SK-N-SH (cell line): ENCODE measurements around the gene DHRSX. TPM values are rescaled to one million over a fixed set of nuclear protein-coding genes. Genes with fewer than 3 reads are reported as not detected.

ENCODE experiments used
- CTCF ChIA-PET: fragments of 300-600, 350-600 bp; formaldehyde crosslinking; extraction: SDS; loops from one replicate; lab custom pipeline; 2021; lab: Yijun Ruan, JAX
- POLR2A ChIA-PET: fragments of 350-600 bp; sonication (Branson Sonifier 250); formaldehyde crosslinking; extraction: SDS; loops from one replicate; lab custom pipeline; 2020; ENCODE audit warnings: antibody characterized with exemption, inconsistent platforms; lab: Yijun Ruan, JAX
- DNase-seq: peaks from one replicate; pipeline ENCODE4 v3.0.0; 2012
- H2AFZ ChIP-seq: fragments of 200-600 bp; sonication (generic); 2 replicates; pipeline ENCODE4 v1.8.1; 2016; ENCODE audit warnings: antibody characterized with exemption, mild to moderate bottlenecking, low read depth
- H3F3A ChIP-seq: fragments of 200-600 bp; sonication (generic); replicated peaks from 2 replicates; pipeline ENCODE3; 2016; ENCODE audit warnings: antibody characterized with exemption, mild to moderate bottlenecking; ENCODE audit not compliant: insufficient read depth
- H3K27ac ChIP-seq, 2 experiments: fragments of 200-500 bp in 1 of 2; fragments of 200-600 bp in 1 of 2; sonication (Bioruptor generic) in 1 of 2; sonication (generic), shearing (Covaris generic) in 1 of 2; 2 replicates each; pipeline versions ENCODE4 v1.5.1 to v1.6.1; 2014 to 2016; ENCODE audit warnings: low read depth in 2 of 2, inconsistent platforms in 1 of 2, low read length in 1 of 2, mild to moderate bottlenecking in 1 of 2, mixed read lengths in 1 of 2
- H3K27me3 ChIP-seq: fragments of 200-600 bp; sonication (generic), shearing (Covaris generic); 2 replicates; pipeline ENCODE4 v1.6.1; 2016; ENCODE audit warnings: mixed run types; ENCODE audit not compliant: insufficient read depth
- H3K36me3 ChIP-seq, 2 experiments: fragments of 200-500 bp in 1 of 2; fragments of 200-600 bp in 1 of 2; sonication (Bioruptor generic) in 1 of 2; sonication (generic) in 1 of 2; replicated peaks in 1 of 2; 2 replicates each; pipeline versions ENCODE3 to v1.5.1; 2014 to 2016; ENCODE audit warnings: low read length in 1 of 2, mild to moderate bottlenecking in 1 of 2; ENCODE audit not compliant: insufficient read depth in 2 of 2, control insufficient read depth in 1 of 2
- H3K4me1 ChIP-seq, 2 experiments: fragments of 200-500 bp in 1 of 2; fragments of 200-600 bp in 1 of 2; sonication (Bioruptor generic) in 1 of 2; sonication (generic), shearing (Covaris generic) in 1 of 2; 2 replicates each; pipeline versions ENCODE4 v1.5.1 to v1.6.1; 2014 to 2016; ENCODE audit warnings: low read depth in 1 of 2, low read length in 1 of 2, mixed run types in 1 of 2; ENCODE audit not compliant: insufficient read depth in 2 of 2, control insufficient read depth in 1 of 2
- H3K4me2 ChIP-seq: fragments of 200-600 bp; sonication (generic), shearing (Covaris generic); 2 replicates; pipeline ENCODE4 v1.6.1; 2017; ENCODE audit warnings: mixed run types
- H3K4me3 ChIP-seq, 2 experiments: fragments of 200-500 bp in 1 of 2; fragments of 200-600 bp in 1 of 2; sonication (Bioruptor generic) in 1 of 2; sonication (generic), shearing (Covaris generic) in 1 of 2; 2 replicates each; pipeline versions ENCODE4 v1.5.1 to v1.8.1; 2014 to 2016; ENCODE audit warnings: low read depth in 2 of 2, inconsistent platforms in 1 of 2, low read length in 1 of 2, mild to moderate bottlenecking in 1 of 2, mixed read lengths in 1 of 2, moderate library complexity in 1 of 2
- H3K79me2 ChIP-seq: fragments of 200-600 bp; sonication (generic); 2 replicates; pipeline ENCODE4 v1.8.1; 2017; ENCODE audit warnings: mild to moderate bottlenecking; ENCODE audit not compliant: insufficient read depth
- H3K9ac ChIP-seq: fragments of 200-600 bp; sonication (generic); 2 replicates; pipeline ENCODE4 v1.6.1; 2017; ENCODE audit warnings: mixed run types
- H3K9me2 ChIP-seq: fragments of 200-600 bp; sonication (generic); 2 replicates; pipeline ENCODE4 v1.6.1; 2017; ENCODE audit warnings: mixed run types
- H3K9me3 ChIP-seq: fragments of 200-600 bp; sonication (generic); 2 replicates; pipeline ENCODE4 v1.6.1; 2017; ENCODE audit warnings: mixed run types, mild to moderate bottlenecking, moderate library complexity
- H4K20me1 ChIP-seq: fragments of 200-600 bp; sonication (generic); 2 replicates; pipeline ENCODE4 v1.6.1; 2017; ENCODE audit warnings: mild to moderate bottlenecking, mixed run types; ENCODE audit not compliant: insufficient read depth
- CHD2 ChIP-seq: fragments of 150-350 bp; IDR thresholded peaks from 2 replicates; pipeline ENCODE4 v1.6.1; 2018; ENCODE audit warnings: low read length; ENCODE audit not compliant: partially characterized antibody
- ELF1 ChIP-seq: IDR thresholded peaks from 2 replicates; pipeline ENCODE4 v1.4.0; 2012
- FOXJ3 ChIP-seq: sonication (generic); formaldehyde crosslinking; IDR thresholded peaks from 2 replicates; pipeline ENCODE4 v1.5.1; 2020; ENCODE audit warnings: mild to moderate bottlenecking, missing genetic modification reagents
- GATA2 ChIP-seq: sonication (generic); formaldehyde crosslinking; IDR thresholded peaks from 2 replicates; pipeline ENCODE4 v1.5.0; 2020; ENCODE audit warnings: mild to moderate bottlenecking, missing genetic modification reagents
- JUND ChIP-seq: IDR thresholded peaks from 2 replicates; pipeline ENCODE4 v1.4.0; 2012
- MAX ChIP-seq: IDR thresholded peaks from 2 replicates; pipeline ENCODE4 v1.4.0; 2012; ENCODE audit warnings: low read depth
- MEF2A ChIP-seq: IDR thresholded peaks from 2 replicates; pipeline ENCODE4 v1.4.0; 2012; ENCODE audit warnings: low read depth, borderline replicate concordance
- MXI1 ChIP-seq: IDR thresholded peaks from 2 replicates; pipeline ENCODE4 v1.6.1; 2012; ENCODE audit warnings: mild to moderate bottlenecking, low read depth, low read length, improper control_type of control experiment
- NFIC ChIP-seq: IDR thresholded peaks from 2 replicates; pipeline ENCODE4 v1.4.0; 2012; ENCODE audit warnings: borderline replicate concordance
- NRF1 ChIP-seq: IDR thresholded peaks from 2 replicates; pipeline ENCODE4 v1.6.1; 2012; ENCODE audit warnings: low read depth, mild to moderate bottlenecking, low read length
- POLR2AphosphoS5 ChIP-seq: IDR thresholded peaks from 2 replicates; pipeline ENCODE4 v1.6.1; 2012; ENCODE audit warnings: low read depth, low read length
- REST ChIP-seq: IDR thresholded peaks from 2 replicates; pipeline ENCODE4 v1.6.1; 2012; ENCODE audit warnings: mild to moderate bottlenecking, low read depth, low read length, moderate library complexity
- RXRA ChIP-seq: IDR thresholded peaks from 2 replicates; pipeline ENCODE4 v1.4.0; 2012; ENCODE audit warnings: low read depth, mild to moderate bottlenecking, borderline replicate concordance
- SIN3A ChIP-seq: IDR thresholded peaks from 2 replicates; pipeline ENCODE4 v1.6.1; 2012; ENCODE audit warnings: low read depth, mild to moderate bottlenecking, low read length, moderate library complexity, borderline replicate concordance
- SMC3 ChIP-seq: IDR thresholded peaks from 2 replicates; pipeline ENCODE4 v1.6.1; 2012; ENCODE audit warnings: low read depth, low read length, improper control_type of control experiment
- TEAD4 ChIP-seq: IDR thresholded peaks from 2 replicates; pipeline ENCODE4 v1.4.0; 2012; ENCODE audit warnings: mild to moderate bottlenecking, borderline replicate concordance; ENCODE audit not compliant: insufficient read depth
- USF2 ChIP-seq: fragments of 150-350 bp; IDR thresholded peaks from 2 replicates; pipeline ENCODE4 v1.6.1; 2017; ENCODE audit warnings: antibody characterized with exemption, low read length, low read depth, borderline replicate concordance
- YY1 ChIP-seq: IDR thresholded peaks from 2 replicates; pipeline ENCODE4 v1.4.0; 2012; ENCODE audit warnings: low read depth, mild to moderate bottlenecking
- WGBS: methylation state at CpG from one replicate; pipeline ENCODE4 v1.1.6; 2017; ENCODE audit warnings: low lambda C conversion rate; 5-methylcytosine and 5-hydroxymethylcytosine counted together
- polyA plus RNA-seq, 3 experiments: library from polyadenylated mRNA; depleted of rRNA; stranded (reverse); fragments of >200 nt; gene quantifications; 2 replicates each; pipeline ENCODE4 v1.2.3, GENCODE V29; 2012

DHRSX gene
- polyA plus RNA-seq, 1 of the 3 experiments (the other 2 are of a cell fraction): 34.3 TPM

- H4K20me1 ChIP-seq: no peaks in the 10 kb centered on the region
- no peaks in the 10 kb centered on the region for H3K79me2 ChIP-seq
- H3K9me3 ChIP-seq: no peaks in the 10 kb centered on the region
- DNase-seq: no peak
- no peaks in the 10 kb centered on the region for H3K9me2 ChIP-seq
- WGBS: 99% methylated on average over 9 of the region's 9 CpGs
- H3K4me3 ChIP-seq: no peak overlapping the region
- H3F3A ChIP-seq: no peaks in the 10 kb centered on the region
- H2AFZ ChIP-seq: no peak overlapping the region
- no peaks in the 10 kb centered on the region for H3K27me3 ChIP-seq
- H3K4me2 ChIP-seq: no peak overlapping the region
- no peaks in the 10 kb centered on the region for H3K4me1 ChIP-seq
- no peak overlapping the region for H3K9ac ChIP-seq
- ChIA-PET CTCF (no interaction called here), POLR2A (no interaction called here)
- no peak for TF ChIP-seq MEF2A
- no peak for TF ChIP-seq YY1
- no peak for TF ChIP-seq MXI1
- no peak for TF ChIP-seq REST
- no peak for TF ChIP-seq ELF1
- no peak for TF ChIP-seq SIN3A
- TF ChIP-seq GATA2 (CRISPR knock-in tag): no peak
- TF ChIP-seq POLR2AphosphoS5: no peak
- no peak for TF ChIP-seq TEAD4
- no peak for TF ChIP-seq NFIC
- no peak for TF ChIP-seq SMC3
- TF ChIP-seq RXRA: no peak
- no peak for TF ChIP-seq NRF1
- no peak for TF ChIP-seq JUND
- no peak for TF ChIP-seq CHD2
- TF ChIP-seq MAX: no peak
- TF ChIP-seq USF2: no peak
- TF ChIP-seq FOXJ3 (CRISPR knock-in tag): no peak
- peaks cover 0 to under 1% of the 10 kb centered on the region in 2 experiments for H3K36me3 ChIP-seq
- H3K27ac ChIP-seq: no peak overlapping the region
Measured at GRCh38 chrX:2412131-2412530, 88.6 kb downstream of the DHRSX start.
